K562 (cell line): ENCODE results near the gene TCHP. TPM values are rescaled to one million over a fixed set of nuclear protein-coding genes. Genes with fewer than 3 reads are reported as not detected.

ENCODE experiments used
- ATAC-seq: fragments of 200-7000 bp; cut with Tn5 transposase; 3 replicates; pipeline ENCODE4 v1.9.1; 2020; ENCODE audit warnings: moderate library complexity
- BruUV-seq: library from RNA; stranded (reverse); fragments of 400-500 nt; replicated peaks from 2 replicates; lab custom pipeline; 2021; lab: Mats Ljungman, UMichigan
- CTCF ChIA-PET: fragments of 300-600 bp; formaldehyde crosslinking; extraction: SDS; loops from one replicate; lab custom pipeline; 2021; ENCODE audit warnings: low intra/inter-chr PET ratio; lab: Yijun Ruan, JAX
- POLR2A ChIA-PET: fragments of 300-600, 350-650 bp; sonication (Branson Sonifier 250); formaldehyde crosslinking; extraction: SDS; loops from one replicate; lab custom pipeline; 2021; ENCODE audit warnings: antibody characterized with exemption, inconsistent platforms; lab: Yijun Ruan, JAX
- DNase-seq, 4 experiments: peaks; one replicate each; pipeline versions ENCODE4 v3.0.0 to v3.0.0-alpha.2; 2011 to 2018; ENCODE audit warnings: low spot score in 3 of 4, mixed read lengths in 3 of 4; ENCODE audit errors: extremely low read depth in 1 of 4
- FAIRE-seq: peaks from 2 replicates; lab custom pipeline; 2011; peaks lifted over from hg19 to GRCh38; lab: Jason Lieb, UNC
- H2AFZ ChIP-seq: 2 replicates; pipeline ENCODE4 v1.6.0; 2011; ENCODE audit warnings: low read depth, low read length, control low read depth, inconsistent platforms
- H3K27ac ChIP-seq: fragments of 200-600 bp; 3 replicates; pipeline ENCODE4 v1.8.0; 2011; ENCODE audit warnings: low read depth, mild to moderate bottlenecking, control low read depth, inconsistent platforms, low read length, moderate library complexity, mixed read lengths; ENCODE audit errors: extremely low read depth
- H3K27me3 ChIP-seq, 2 experiments: fragments of 300-600 bp in 1 of 2; 2 replicates in 1 of 2; 3 replicates in 1 of 2; pipeline versions ENCODE4 v1.6.0 to v1.8.0; 2011; ENCODE audit warnings: inconsistent platforms in 2 of 2, low read length in 2 of 2, mild to moderate bottlenecking in 1 of 2, mixed read lengths in 1 of 2, moderate library complexity in 1 of 2; ENCODE audit not compliant: control insufficient read depth in 2 of 2, insufficient read depth in 2 of 2
- H3K36me3 ChIP-seq: fragments of 300-600 bp; 3 replicates; pipeline ENCODE4 v1.8.0; 2011; ENCODE audit warnings: mild to moderate bottlenecking, low read length, inconsistent platforms; ENCODE audit not compliant: control insufficient read depth, insufficient read depth
- H3K4me1 ChIP-seq, 2 experiments: fragments of 200-600 bp in 1 of 2; replicated peaks in 1 of 2; 2 replicates in 1 of 2; 3 replicates in 1 of 2; pipeline versions ENCODE4 v1.5.1 to v1.8.0; 2011; ENCODE audit warnings: inconsistent platforms in 2 of 2, low read length in 2 of 2, mild to moderate bottlenecking in 1 of 2, mixed read lengths in 1 of 2, moderate library complexity in 1 of 2; ENCODE audit not compliant: control insufficient read depth in 2 of 2, insufficient read depth in 2 of 2
- H3K4me2 ChIP-seq: 2 replicates; pipeline ENCODE4 v1.6.1; 2011; ENCODE audit warnings: low read length, control low read depth, inconsistent platforms, mixed read lengths; ENCODE audit not compliant: insufficient read depth
- H3K4me3 ChIP-seq: fragments of 200-600 bp; sonication (generic), shearing (Covaris generic); 2 replicates; pipeline ENCODE4 v1.5.1; 2016; ENCODE audit warnings: control low read depth, inconsistent platforms
- H3K79me2 ChIP-seq: fragments of 200-600 bp; 3 replicates; pipeline ENCODE4 v1.8.0; 2011; ENCODE audit warnings: low read length, inconsistent platforms; ENCODE audit not compliant: control insufficient read depth, insufficient read depth
- H3K9ac ChIP-seq, 2 experiments: 2 replicates each; pipeline versions ENCODE4 v1.6.0 to v1.6.1; 2011; ENCODE audit warnings: low read depth in 2 of 2, low read length in 2 of 2, control low read depth in 1 of 2, inconsistent platforms in 1 of 2, mild to moderate bottlenecking in 1 of 2, mixed read lengths in 1 of 2; ENCODE audit not compliant: insufficient read depth in 1 of 2
- H3K9me1 ChIP-seq: one replicate; pipeline ENCODE4 v1.6.0; 2011; ENCODE audit warnings: inconsistent platforms, mild to moderate bottlenecking, low read length, moderate library complexity; ENCODE audit not compliant: control insufficient read depth, insufficient read depth
- H3K9me3 ChIP-seq: replicated peaks from 2 replicates; pipeline ENCODE4 v1.5.1; 2011; ENCODE audit warnings: low read depth, low read length, inconsistent platforms; ENCODE audit not compliant: control insufficient read depth, insufficient read depth
- H4K20me1 ChIP-seq: replicated peaks from 2 replicates; pipeline ENCODE4 v1.6.1; 2011; ENCODE audit warnings: low read length, inconsistent platforms, mixed read lengths; ENCODE audit not compliant: control insufficient read depth, insufficient read depth
- SNIP1 ChIP-seq: fragments of 450-650 bp; IDR thresholded peaks from 2 replicates; pipeline ENCODE4 v1.7.1; 2017; ENCODE audit warnings: low read depth, mild to moderate bottlenecking
- ZNF785 ChIP-seq: fragments of 250-450 bp; sonication (Bioruptor Pico); IDR thresholded peaks from 2 replicates; pipeline ENCODE4 v1.4.0; 2020; ENCODE audit warnings: mild to moderate bottlenecking
- WGBS: fragments of 100-300 bp; shearing (Covaris generic); methylation state at CpG from one replicate; pipeline ENCODE4 v1.1.6; 2016; ENCODE audit warnings: low coverage, mixed read lengths; ENCODE audit not compliant: insufficient coverage; ENCODE audit errors: missing lambda C conversion rate; 5-methylcytosine and 5-hydroxymethylcytosine counted together
- in situ Hi-C: fragments of 300-500 bp; cut with MboI; formaldehyde crosslinking; loops from 4 replicates; pipeline ENCODE4 v1.15.0; 2018; ENCODE audit warnings: inconsistent platforms, mixed read lengths
- intact Hi-C: fragments of 100-400 bp; cut with micrococcal nuclease; formaldehyde crosslinking; loops from 2 replicates; pipeline ENCODE4 v1.14.2; 2022
- polyA plus RNA-seq, 8 experiments: library from polyadenylated mRNA; depleted of rRNA in 4 of 8; stranded (reverse) in 5 of 8; unstranded in 3 of 8; fragments of >200 nt; fragmentation: Nextera tagmentation in 2 of 8; fragmentation: Illumina TruSeq in 1 of 8; extraction: Ambion mirVana in 2 of 8; extraction: Trizol in 1 of 8; gene quantifications; 2 replicates each; pipeline versions ENCODE4 v1.2.1 to v1.2.3, GENCODE V29; 2011 to 2014; ENCODE audit warnings: inconsistent platforms in 1 of 8, missing spikeins in 1 of 8
- total RNA-seq, 7 experiments: library from RNA; depleted of rRNA in 6 of 7; stranded (reverse); fragments of >200 nt in 6 of 7; fragmentation: Illumina TruSeq in 2 of 7; extraction: Trizol in 2 of 7; gene quantifications; 2 replicates each; pipeline versions ENCODE4 v1.2.1 to v1.2.3, GENCODE V29; 2011 to 2021; ENCODE audit warnings: low replicate concordance in 1 of 7
- TF ChIP-seq, protein P1 (sequence below): sonication (generic); formaldehyde crosslinking; IDR thresholded peaks from 2 replicates; pipeline ENCODE4 v1.8.0; 2022; ENCODE audit warnings: missing genetic modification reagents, mild to moderate bottlenecking, borderline replicate concordance
- TF ChIP-seq, protein P2 (sequence below): fragments of 450-650 bp; IDR thresholded peaks from 2 replicates; pipeline ENCODE4 v1.6.1; 2016; ENCODE audit warnings: low read depth

TCHP gene
- total and polyA plus RNA-seq, 9 of the 15 experiments (the other 6 are each of a cell fraction or from before 2014, with no cell fraction given), result 3.4 to 30.4 (median 19.7) TPM

DNA sequence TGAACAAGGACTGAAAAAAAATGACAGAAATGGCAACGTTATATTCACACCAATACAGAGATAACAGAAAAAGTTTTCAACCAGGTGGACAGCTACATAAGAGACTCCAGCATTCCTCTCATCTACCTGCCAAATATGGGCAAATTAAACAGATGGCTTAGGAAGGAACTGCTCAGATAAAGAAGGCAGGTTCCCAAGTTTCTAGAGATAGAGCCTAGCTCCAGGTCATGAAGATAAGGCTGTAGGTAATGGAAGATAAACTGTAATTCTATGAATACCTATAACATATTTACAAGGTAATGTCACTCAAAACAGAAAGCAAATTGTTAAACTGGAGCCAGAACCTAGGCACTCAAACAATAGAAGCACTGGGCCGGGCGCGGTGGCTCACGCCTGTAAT, 53.6 kb downstream of the TCHP start:
- 83% methylated on average over 5 of the region's 5 CpGs for WGBS
- TF ChIP-seq SNIP1 (no peak), ZNF785 (no peak)
- TF ChIP-seq, protein P1, sequence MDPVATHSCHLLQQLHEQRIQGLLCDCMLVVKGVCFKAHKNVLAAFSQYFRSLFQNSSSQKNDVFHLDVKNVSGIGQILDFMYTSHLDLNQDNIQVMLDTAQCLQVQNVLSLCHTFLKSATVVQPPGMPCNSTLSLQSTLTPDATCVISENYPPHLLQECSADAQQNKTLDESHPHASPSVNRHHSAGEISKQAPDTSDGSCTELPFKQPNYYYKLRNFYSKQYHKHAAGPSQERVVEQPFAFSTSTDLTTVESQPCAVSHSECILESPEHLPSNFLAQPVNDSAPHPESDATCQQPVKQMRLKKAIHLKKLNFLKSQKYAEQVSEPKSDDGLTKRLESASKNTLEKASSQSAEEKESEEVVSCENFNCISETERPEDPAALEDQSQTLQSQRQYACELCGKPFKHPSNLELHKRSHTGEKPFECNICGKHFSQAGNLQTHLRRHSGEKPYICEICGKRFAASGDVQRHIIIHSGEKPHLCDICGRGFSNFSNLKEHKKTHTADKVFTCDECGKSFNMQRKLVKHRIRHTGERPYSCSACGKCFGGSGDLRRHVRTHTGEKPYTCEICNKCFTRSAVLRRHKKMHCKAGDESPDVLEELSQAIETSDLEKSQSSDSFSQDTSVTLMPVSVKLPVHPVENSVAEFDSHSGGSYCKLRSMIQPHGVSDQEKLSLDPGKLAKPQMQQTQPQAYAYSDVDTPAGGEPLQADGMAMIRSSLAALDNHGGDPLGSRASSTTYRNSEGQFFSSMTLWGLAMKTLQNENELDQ (CRISPR knock-in tag), result no peak
- TF ChIP-seq, protein P2, sequence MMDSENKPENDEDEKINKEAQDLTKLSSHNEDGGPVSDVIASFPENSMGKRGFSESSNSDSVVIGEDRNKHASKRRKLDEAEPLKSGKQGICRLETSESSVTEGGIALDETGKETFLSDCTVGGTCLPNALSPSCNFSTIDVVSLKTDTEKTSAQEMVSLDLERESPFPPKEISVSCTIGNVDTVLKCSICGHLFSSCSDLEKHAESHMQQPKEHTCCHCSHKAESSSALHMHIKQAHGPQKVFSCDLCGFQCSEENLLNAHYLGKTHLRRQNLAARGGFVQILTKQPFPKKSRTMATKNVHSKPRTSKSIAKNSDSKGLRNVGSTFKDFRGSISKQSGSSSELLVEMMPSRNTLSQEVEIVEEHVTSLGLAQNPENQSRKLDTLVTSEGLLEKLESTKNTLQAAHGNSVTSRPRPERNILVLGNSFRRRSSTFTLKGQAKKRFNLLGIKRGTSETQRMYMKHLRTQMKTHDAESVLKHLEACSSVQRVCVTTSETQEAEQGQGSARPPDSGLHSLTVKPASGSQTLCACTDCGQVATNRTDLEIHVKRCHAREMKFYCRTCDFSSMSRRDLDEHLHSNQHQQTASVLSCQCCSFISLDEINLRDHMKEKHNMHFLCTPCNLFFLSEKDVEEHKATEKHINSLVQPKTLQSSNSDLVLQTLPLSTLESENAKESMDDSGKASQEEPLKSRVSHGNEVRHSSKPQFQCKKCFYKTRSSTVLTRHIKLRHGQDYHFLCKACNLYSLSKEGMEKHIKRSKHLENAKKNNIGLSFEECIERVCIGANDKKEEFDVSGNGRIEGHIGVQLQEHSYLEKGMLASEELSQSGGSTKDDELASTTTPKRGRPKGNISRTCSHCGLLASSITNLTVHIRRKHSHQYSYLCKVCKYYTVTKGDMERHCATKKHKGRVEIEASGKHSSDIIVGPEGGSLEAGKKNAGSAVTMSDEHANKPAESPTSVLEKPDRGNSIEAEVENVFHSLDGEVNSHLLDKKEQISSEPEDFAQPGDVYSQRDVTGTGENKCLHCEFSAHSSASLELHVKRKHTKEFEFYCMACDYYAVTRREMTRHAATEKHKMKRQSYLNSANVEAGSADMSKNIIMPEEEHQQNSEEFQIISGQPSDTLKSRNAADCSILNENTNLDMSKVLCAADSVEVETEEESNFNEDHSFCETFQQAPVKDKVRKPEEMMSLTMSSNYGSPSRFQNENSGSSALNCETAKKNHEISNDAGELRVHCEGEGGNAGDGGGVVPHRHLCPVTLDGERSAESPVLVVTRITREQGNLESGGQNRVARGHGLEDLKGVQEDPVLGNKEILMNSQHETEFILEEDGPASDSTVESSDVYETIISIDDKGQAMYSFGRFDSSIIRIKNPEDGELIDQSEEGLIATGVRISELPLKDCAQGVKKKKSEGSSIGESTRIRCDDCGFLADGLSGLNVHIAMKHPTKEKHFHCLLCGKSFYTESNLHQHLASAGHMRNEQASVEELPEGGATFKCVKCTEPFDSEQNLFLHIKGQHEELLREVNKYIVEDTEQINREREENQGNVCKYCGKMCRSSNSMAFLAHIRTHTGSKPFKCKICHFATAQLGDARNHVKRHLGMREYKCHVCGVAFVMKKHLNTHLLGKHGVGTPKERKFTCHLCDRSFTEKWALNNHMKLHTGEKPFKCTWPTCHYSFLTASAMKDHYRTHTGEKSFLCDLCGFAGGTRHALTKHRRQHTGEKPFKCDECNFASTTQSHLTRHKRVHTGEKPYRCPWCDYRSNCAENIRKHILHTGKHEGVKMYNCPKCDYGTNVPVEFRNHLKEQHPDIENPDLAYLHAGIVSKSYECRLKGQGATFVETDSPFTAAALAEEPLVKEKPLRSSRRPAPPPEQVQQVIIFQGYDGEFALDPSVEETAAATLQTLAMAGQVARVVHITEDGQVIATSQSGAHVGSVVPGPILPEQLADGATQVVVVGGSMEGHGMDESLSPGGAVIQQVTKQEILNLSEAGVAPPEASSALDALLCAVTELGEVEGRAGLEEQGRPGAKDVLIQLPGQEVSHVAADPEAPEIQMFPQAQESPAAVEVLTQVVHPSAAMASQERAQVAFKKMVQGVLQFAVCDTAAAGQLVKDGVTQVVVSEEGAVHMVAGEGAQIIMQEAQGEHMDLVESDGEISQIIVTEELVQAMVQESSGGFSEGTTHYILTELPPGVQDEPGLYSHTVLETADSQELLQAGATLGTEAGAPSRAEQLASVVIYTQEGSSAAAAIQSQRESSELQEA, result no peak
- H3K27me3 ChIP-seq, result no peaks in the 10 kb centered on the region
- H3K9me1 ChIP-seq, result no peaks in the 10 kb centered on the region
- no peak overlapping the region for H3K27ac ChIP-seq
- in situ Hi-C loops, result no loop called here
- no peak overlapping the region for H3K4me2 ChIP-seq
- no peak for DNase-seq
- H2AFZ ChIP-seq, result no peak overlapping the region
- no peaks in the 10 kb centered on the region for H3K79me2 ChIP-seq
- no peak overlapping the region for H3K4me3 ChIP-seq
- no peaks in the 10 kb centered on the region for H4K20me1 ChIP-seq
- no peaks in the 10 kb centered on the region for H3K9me3 ChIP-seq
- ChIA-PET CTCF (no interaction called here), POLR2A (no interaction called here)
- no peaks in the 10 kb centered on the region for H3K4me1 ChIP-seq
- H3K36me3 ChIP-seq, result peaks cover 50% of the 10 kb centered on the region
- no peak for ATAC-seq
- intact Hi-C loops, result no loop called here
- H3K9ac ChIP-seq, result no peak overlapping the region
- FAIRE-seq, result no peak
- BruUV-seq, result no TSS peak
